ENCODE measurements around the gene PDXK. TPM values are rescaled to one million over a fixed set of nuclear protein-coding genes. Genes with fewer than 3 reads are reported as not detected.

Gene PDXK
- total RNA-seq, 1 donor from 2014 or later, result 183 TPM

GRCh38 chr21:43731891-43732711 lies 13.2 kb downstream of the PDXK start:
- TF ChIP-seq, protein P1, sequence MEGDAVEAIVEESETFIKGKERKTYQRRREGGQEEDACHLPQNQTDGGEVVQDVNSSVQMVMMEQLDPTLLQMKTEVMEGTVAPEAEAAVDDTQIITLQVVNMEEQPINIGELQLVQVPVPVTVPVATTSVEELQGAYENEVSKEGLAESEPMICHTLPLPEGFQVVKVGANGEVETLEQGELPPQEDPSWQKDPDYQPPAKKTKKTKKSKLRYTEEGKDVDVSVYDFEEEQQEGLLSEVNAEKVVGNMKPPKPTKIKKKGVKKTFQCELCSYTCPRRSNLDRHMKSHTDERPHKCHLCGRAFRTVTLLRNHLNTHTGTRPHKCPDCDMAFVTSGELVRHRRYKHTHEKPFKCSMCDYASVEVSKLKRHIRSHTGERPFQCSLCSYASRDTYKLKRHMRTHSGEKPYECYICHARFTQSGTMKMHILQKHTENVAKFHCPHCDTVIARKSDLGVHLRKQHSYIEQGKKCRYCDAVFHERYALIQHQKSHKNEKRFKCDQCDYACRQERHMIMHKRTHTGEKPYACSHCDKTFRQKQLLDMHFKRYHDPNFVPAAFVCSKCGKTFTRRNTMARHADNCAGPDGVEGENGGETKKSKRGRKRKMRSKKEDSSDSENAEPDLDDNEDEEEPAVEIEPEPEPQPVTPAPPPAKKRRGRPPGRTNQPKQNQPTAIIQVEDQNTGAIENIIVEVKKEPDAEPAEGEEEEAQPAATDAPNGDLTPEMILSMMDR (IDR thresholded peaks at IDR 0.05; ENCODE audit: insufficient read depth, low read length, poor library complexity, severe bottlenecking), result no peak
- H3K27me3 ChIP-seq (ENCODE audit: control insufficient read depth, insufficient read depth, low read length), result no peaks in the 10 kb centered on the region
- no peak overlapping the region for H3K4me3 ChIP-seq (ENCODE audit: low read depth, low read length)
- no peak for DNase-seq (ENCODE audit: low read depth)
- H3K36me3 ChIP-seq (ENCODE audit: control insufficient read depth, insufficient read depth, low read length), result peaks cover 1% of the 10 kb centered on the region

DNA sequence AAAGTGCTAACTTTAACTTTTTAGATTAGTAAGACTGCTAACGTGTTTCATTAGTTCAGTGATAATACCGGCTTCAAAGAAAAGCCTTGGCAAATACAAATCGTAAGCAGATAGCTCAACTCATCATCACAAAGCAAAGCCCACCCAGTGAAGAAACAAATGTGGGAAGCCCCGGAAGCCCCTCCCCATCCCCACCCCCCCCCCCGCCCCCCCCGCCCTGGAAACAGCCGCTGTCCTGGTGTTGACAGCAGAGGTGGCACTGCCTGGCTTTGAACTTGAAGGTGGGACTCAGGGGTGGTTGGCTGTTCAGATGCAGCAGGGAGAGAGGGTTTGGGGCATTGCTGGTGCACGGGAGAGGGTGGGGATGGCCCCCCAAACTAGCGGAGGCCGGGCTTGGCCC lies 14.1 kb downstream of the PDXK start:
- Histone ChIP-seq H3K36me3 (ENCODE audit: control insufficient read depth, insufficient read depth, low read length) (peaks cover 1% of the 10 kb centered on the region), H3K4me3 (ENCODE audit: low read depth, low read length) (no peak overlapping the region), H3K27me3 (ENCODE audit: control insufficient read depth, insufficient read depth, low read length) (no peaks in the 10 kb centered on the region)
- TF ChIP-seq, protein P1 (IDR thresholded peaks at IDR 0.05; ENCODE audit: insufficient read depth, low read length, poor library complexity, severe bottlenecking), result no peak
- DNase-seq (ENCODE audit: low read depth), result no peak

DNA sequence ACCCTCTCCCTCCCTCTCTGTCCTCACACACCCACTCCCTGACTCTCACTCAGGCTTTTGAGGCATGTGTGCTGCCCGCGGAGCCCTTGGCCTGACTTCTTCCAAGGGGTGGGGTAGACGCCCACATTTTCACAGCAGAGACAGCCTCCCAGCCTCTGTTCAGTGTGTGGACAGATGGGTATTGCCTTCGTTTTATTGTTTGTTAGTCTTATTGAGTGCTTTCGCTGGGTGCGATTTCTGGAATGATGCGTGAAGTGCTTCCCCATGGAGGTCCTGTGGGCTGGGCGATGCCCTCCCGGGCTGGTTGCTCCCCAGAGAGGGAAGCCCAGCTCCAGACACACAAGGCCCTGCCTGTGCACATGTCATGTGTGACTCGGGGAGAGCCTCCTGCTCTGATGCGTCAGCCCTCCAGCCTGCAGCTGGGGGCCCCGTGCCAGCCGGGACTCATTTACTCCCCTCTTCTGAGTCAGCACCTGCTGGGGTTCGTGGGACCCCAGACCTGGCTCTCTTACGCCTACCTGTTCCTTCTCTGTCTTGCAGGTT lies 14.7 kb downstream of the PDXK start:
- Histone ChIP-seq H3K27me3 (ENCODE audit: control insufficient read depth, insufficient read depth, low read length) (no peaks in the 10 kb centered on the region), H3K36me3 (ENCODE audit: control insufficient read depth, insufficient read depth, low read length) (peaks cover 1% of the 10 kb centered on the region), H3K4me3 (ENCODE audit: low read depth, low read length) (no peak overlapping the region)
- no peak for DNase-seq (ENCODE audit: low read depth)
- TF ChIP-seq, protein P1 (IDR thresholded peaks at IDR 0.05; ENCODE audit: insufficient read depth, low read length, poor library complexity, severe bottlenecking), result no peak

- TF ChIP-seq, protein P1 (IDR thresholded peaks at IDR 0.05; ENCODE audit: insufficient read depth, low read length, poor library complexity, severe bottlenecking), result no peak
- Histone ChIP-seq H3K27me3 (ENCODE audit: control insufficient read depth, insufficient read depth, low read length) (no peaks in the 10 kb centered on the region), H3K4me3 (ENCODE audit: low read depth, low read length) (no peak overlapping the region), H3K36me3 (ENCODE audit: control insufficient read depth, insufficient read depth, low read length) (peaks cover 1% of the 10 kb centered on the region)
- DNase-seq (ENCODE audit: low read depth), result no peak
Measured at GRCh38 chr21:43734131-43734927, 15.4 kb downstream of the PDXK start.

GRCh38 chr21:43734928-43735229 lies 15.9 kb downstream of the PDXK start:
- Histone ChIP-seq H3K27me3 (ENCODE audit: control insufficient read depth, insufficient read depth, low read length) (no peaks in the 10 kb centered on the region), H3K36me3 (ENCODE audit: control insufficient read depth, insufficient read depth, low read length) (peaks cover 1% of the 10 kb centered on the region), H3K4me3 (ENCODE audit: low read depth, low read length) (no peak overlapping the region)
- TF ChIP-seq, protein P1 (IDR thresholded peaks at IDR 0.05; ENCODE audit: insufficient read depth, low read length, poor library complexity, severe bottlenecking), result no peak
- no peak for DNase-seq (ENCODE audit: low read depth)

All from kidney epithelial cell (primary cell).